ENCODE data around the gene OTX1.

- TF ChIP-seq POLR2AphosphoS5 (IDR thresholded peaks at IDR 0.05; ENCODE audit: low read depth, low read length) (no peak), TAF1 (IDR thresholded peaks at IDR 0.05; ENCODE audit: borderline replicate concordance, insufficient read depth, low read length) (no peak)
These were observed 1.9 kb downstream of the OTX1 start for GRCh38 chr2:63052411-63053080.

Measured in PFSK-1 (cell line).